ENCODE data around the gene CYP11A1. TPM values are rescaled to one million over a fixed set of nuclear protein-coding genes. Genes with fewer than 3 reads are reported as not detected.

The CYP11A1 gene
- total and polyA plus RNA-seq, 9 donors: 19.9 to 1,902 (median 32.3) TPM

- Histone ChIP-seq H3K36me3 (no peaks in the 10 kb centered on the region), H3K27ac (no peak overlapping the region), H3K4me1 (ENCODE audit: insufficient read depth) (no peaks in the 10 kb centered on the region), H3K27me3 (no peaks in the 10 kb centered on the region), H3K4me3 (no peak overlapping the region), H3K9me3 (no peaks in the 10 kb centered on the region)
- TF ChIP-seq CTCF (IDR thresholded peaks at IDR 0.05) (no peak), POLR2A (IDR thresholded peaks at IDR 0.05) (no peak), EP300 (IDR thresholded peaks at IDR 0.05) (no peak)
- intact Hi-C loops (cut with DNase I): loop anchor here in 2 of 4 donors (5.0 to 10.0 kb wide), 3 partner anchors 240 to 567 kb away; no protein-coding TSS in a partner anchor
- DNase-seq: no peak
- WGBS, 3 donors: 71 to 76% (median 73%) methylated on average over 8 of the region's 8 CpGs
Measured at GRCh38 chr15:74384881-74385643, 17.6 kb upstream of the CYP11A1 start.

- intact Hi-C loops (cut with DNase I): loop anchor here in 2 of 4 donors (5.0 to 10.0 kb wide), 3 partner anchors 240 to 568 kb away; no protein-coding TSS in a partner anchor
- no peak overlapping the region for H3K27ac ChIP-seq
- WGBS, 3 donors: 72 to 76% (median 74%) methylated on average over 3 of the region's 3 CpGs
Measured at GRCh38 chr15:74384566-74384880, 17.1 kb upstream of the CYP11A1 start.

GRCh38 chr15:74383695-74384565 lies 16.5 kb upstream of the CYP11A1 start:
- TF ChIP-seq POLR2A (IDR thresholded peaks at IDR 0.05) (no peak), CTCF (IDR thresholded peaks at IDR 0.05) (no peak), EP300 (IDR thresholded peaks at IDR 0.05) (no peak)
- H3K27me3 ChIP-seq: no peaks in the 10 kb centered on the region
- no peak overlapping the region for H3K4me3 ChIP-seq
- WGBS, 3 donors: 59 to 68% (median 67%) methylated on average over 8 of the region's 8 CpGs
- no peaks in the 10 kb centered on the region for H3K36me3 ChIP-seq
- no peaks in the 10 kb centered on the region for H3K9me3 ChIP-seq
- no peaks in the 10 kb centered on the region for H3K4me1 ChIP-seq (ENCODE audit: insufficient read depth)
- peak in 1 of 5 donors; percentile 30 for DNase-seq
- H3K27ac ChIP-seq: no peak overlapping the region
- intact Hi-C loops (cut with DNase I): loop anchor here in 3 of 4 donors (2.0 to 10.0 kb wide), 5 partner anchors 51 to 568 kb away; no protein-coding TSS in a partner anchor

More at GRCh38 chr15:74384566-74384880, 17.1 kb upstream of the CYP11A1 start:
- H3K27me3 ChIP-seq: no peaks in the 10 kb centered on the region
- DNase-seq: no peak
- H3K4me1 ChIP-seq (ENCODE audit: insufficient read depth): no peaks in the 10 kb centered on the region
- no peak overlapping the region for H3K4me3 ChIP-seq
- TF ChIP-seq CTCF (IDR thresholded peaks at IDR 0.05) (no peak), EP300 (IDR thresholded peaks at IDR 0.05) (no peak), POLR2A (IDR thresholded peaks at IDR 0.05) (no peak)
- no peaks in the 10 kb centered on the region for H3K9me3 ChIP-seq
- no peaks in the 10 kb centered on the region for H3K36me3 ChIP-seq

GRCh38 chr15:74383286-74383685 lies 15.8 kb upstream of the CYP11A1 start:
- WGBS, 3 donors: 84 to 99% (median 95%) methylated on average over 4 of the region's 4 CpGs
- Histone ChIP-seq H3K27ac (no peak overlapping the region), H3K27me3 (no peaks in the 10 kb centered on the region), H3K4me3 (no peak overlapping the region), H3K9me3 (no peaks in the 10 kb centered on the region), H3K36me3 (no peaks in the 10 kb centered on the region), H3K4me1 (ENCODE audit: insufficient read depth) (no peaks in the 10 kb centered on the region)
- DNase-seq: no peak
- TF ChIP-seq POLR2A (IDR thresholded peaks at IDR 0.05): no peak
- TF ChIP-seq CTCF (IDR thresholded peaks at IDR 0.05): no peak
- no peak for TF ChIP-seq EP300 (IDR thresholded peaks at IDR 0.05)
- intact Hi-C loops (cut with DNase I): loop anchor here in 3 of 4 donors (2.0 to 10.0 kb wide), 5 partner anchors 52 to 569 kb away; no protein-coding TSS in a partner anchor
